ENCODE results near the gene CDC25B.

- TF ChIP-seq CTCF (IDR thresholded peaks at IDR 0.05 in 2 of 3, conservative IDR thresholded peaks at IDR 0.05 in 1 of 3; ENCODE audit: borderline replicate concordance in 1 of 3, insufficient read depth in 1 of 3, low read depth in 2 of 3, low read length in 2 of 3) (no peak), EZH2phosphoT487 (IDR thresholded peaks at IDR 0.05; ENCODE audit: borderline replicate concordance) (no peak), ATF3 (IDR thresholded peaks at IDR 0.05) (no peak), EGR1 (IDR thresholded peaks at IDR 0.05; ENCODE audit: low read depth) (no peak), POLR2A (IDR thresholded peaks at IDR 0.05; ENCODE audit: borderline replicate concordance, extremely low read depth, insufficient read depth, insufficient read length) (no peak), RAD21 (IDR thresholded peaks at IDR 0.05; ENCODE audit: low read depth) (no peak), FOSL1 (IDR thresholded peaks at IDR 0.05; ENCODE audit: low read depth) (no peak), POLR2AphosphoS5 (IDR thresholded peaks at IDR 0.05; ENCODE audit: low read depth, low read length) (no peak), EZH2 (IDR thresholded peaks at IDR 0.05) (no peak), ZNF274 (IDR thresholded peaks at IDR 0.05; ENCODE audit: low read depth, low read length) (no peak), REST (IDR thresholded peaks at IDR 0.05; ENCODE audit: low read depth) (no peak), ZBTB33 (IDR thresholded peaks at IDR 0.05; ENCODE audit: extremely low read depth, insufficient replicate concordance, low read length) (no peak)
Observed at GRCh38 chr20:3812975-3813847, 17.1 kb downstream of the CDC25B start.

All from HCT116 (cell line).